T-helper 22 cell (primary cell): Measurements from ENCODE around the gene ASB2.

ENCODE experiments used
- DNase-seq: peaks from one replicate; pipeline ENCODE4 v3.0.0-alpha.2; 2020; ENCODE audit warnings: low read depth

ASB2 gene

GRCh38 chr14:93976477-93977057, at the start of gene ASB2:
TSS of gene ASB2 (minus strand) at chr14:93976570. CDS start at chr14:93964539, 12,031 bp downstream.
- DNase-seq = no peak

- DNase-seq = no peak
Measured at GRCh38 chr14:94025720-94026119, 49.4 kb upstream of the ASB2 start.

- no peak for DNase-seq
Measured at GRCh38 chr14:94024549-94024948, 48.2 kb upstream of the ASB2 start.

GRCh38 chr14:94022532-94023411, 46.4 kb upstream of the ASB2 start:
- no peak for DNase-seq

- DNase-seq = no peak
Measured at GRCh38 chr14:94021416-94022157, 45.2 kb upstream of the ASB2 start.

GRCh38 chr14:94021001-94021400, 44.6 kb upstream of the ASB2 start:
- no peak for DNase-seq

- no peak for DNase-seq
Measured at GRCh38 chr14:94020267-94020666, 43.9 kb upstream of the ASB2 start.

- no peak for DNase-seq
Measured at GRCh38 chr14:94019329-94019728, 43.0 kb upstream of the ASB2 start.

- DNase-seq = no peak
Measured at GRCh38 chr14:94018308-94018707, 41.9 kb upstream of the ASB2 start.

GRCh38 chr14:94016446-94016976, 40.1 kb upstream of the ASB2 start:
- DNase-seq = no peak

GRCh38 chr14:94015223-94015622, 38.9 kb upstream of the ASB2 start:
- no peak for DNase-seq

- DNase-seq = no peak
Measured at GRCh38 chr14:94014382-94014781, 38.0 kb upstream of the ASB2 start.

GRCh38 chr14:94011795-94012194, 35.4 kb upstream of the ASB2 start:
- DNase-seq = no peak

GRCh38 chr14:94010625-94011024, 34.3 kb upstream of the ASB2 start:
- DNase-seq = no peak

- no peak for DNase-seq
Measured at GRCh38 chr14:94009767-94010166, 33.4 kb upstream of the ASB2 start.

GRCh38 chr14:94008234-94008633, 31.9 kb upstream of the ASB2 start:
- no peak for DNase-seq

GRCh38 chr14:94005324-94006073, 29.1 kb upstream of the ASB2 start:
- no peak for DNase-seq

GRCh38 chr14:94004015-94004414, 27.6 kb upstream of the ASB2 start:
- DNase-seq = no peak

- no peak for DNase-seq
Measured at GRCh38 chr14:94003397-94003796, 27.0 kb upstream of the ASB2 start.

GRCh38 chr14:94001501-94002396, 25.4 kb upstream of the ASB2 start:
- DNase-seq = peak; percentile 19

- DNase-seq = no peak
Measured at GRCh38 chr14:94001016-94001415, 24.6 kb upstream of the ASB2 start.
